Endothelial cell of hepatic sinusoid (primary cell): ENCODE measurements around the gene DIPK1B.

Source experiments
- in situ Hi-C: cut with HindIII; loops from 2 replicates; pipeline ENCODE4 v1.10.0; 2017; ENCODE audit warnings: low sequenced_read_pairs

Gene DIPK1B

DNA sequence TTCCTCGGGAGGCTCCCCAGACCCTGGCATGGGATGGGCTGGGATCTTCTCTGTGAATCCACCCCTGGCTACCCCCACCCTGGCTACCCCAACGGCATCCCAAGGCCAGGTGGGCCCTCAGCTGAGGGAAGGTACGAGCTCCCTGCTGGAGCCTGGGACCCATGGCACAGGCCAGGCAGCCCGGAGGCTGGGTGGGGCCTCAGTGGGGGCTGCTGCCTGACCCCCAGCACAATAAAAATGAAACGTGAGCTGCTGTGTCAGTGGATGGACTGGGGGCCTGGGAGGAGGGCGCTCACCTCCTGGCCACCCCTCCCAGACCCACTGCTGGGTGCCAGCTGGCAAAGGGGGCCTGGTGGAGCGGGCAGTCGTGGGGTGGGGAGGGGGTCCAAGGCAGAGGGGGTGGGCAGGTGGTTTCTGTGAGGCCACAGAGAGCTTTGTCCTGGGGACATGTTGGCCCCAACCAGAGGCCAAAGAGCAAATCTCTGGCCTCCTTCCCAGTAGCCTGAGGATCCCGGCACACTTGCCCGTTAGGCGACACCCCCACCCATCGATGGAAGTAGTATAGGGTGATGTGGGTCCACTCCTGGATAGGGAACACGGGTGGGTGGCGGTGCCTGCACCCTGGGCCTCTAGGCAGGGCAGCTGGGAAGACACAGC lies 39.8 kb upstream of the DIPK1B start:
- in situ Hi-C loops = loop anchor here (5.0 to 10.0 kb wide), 3 partner anchors 118 to 305 kb away; no protein-coding TSS in a partner anchor

DNA sequence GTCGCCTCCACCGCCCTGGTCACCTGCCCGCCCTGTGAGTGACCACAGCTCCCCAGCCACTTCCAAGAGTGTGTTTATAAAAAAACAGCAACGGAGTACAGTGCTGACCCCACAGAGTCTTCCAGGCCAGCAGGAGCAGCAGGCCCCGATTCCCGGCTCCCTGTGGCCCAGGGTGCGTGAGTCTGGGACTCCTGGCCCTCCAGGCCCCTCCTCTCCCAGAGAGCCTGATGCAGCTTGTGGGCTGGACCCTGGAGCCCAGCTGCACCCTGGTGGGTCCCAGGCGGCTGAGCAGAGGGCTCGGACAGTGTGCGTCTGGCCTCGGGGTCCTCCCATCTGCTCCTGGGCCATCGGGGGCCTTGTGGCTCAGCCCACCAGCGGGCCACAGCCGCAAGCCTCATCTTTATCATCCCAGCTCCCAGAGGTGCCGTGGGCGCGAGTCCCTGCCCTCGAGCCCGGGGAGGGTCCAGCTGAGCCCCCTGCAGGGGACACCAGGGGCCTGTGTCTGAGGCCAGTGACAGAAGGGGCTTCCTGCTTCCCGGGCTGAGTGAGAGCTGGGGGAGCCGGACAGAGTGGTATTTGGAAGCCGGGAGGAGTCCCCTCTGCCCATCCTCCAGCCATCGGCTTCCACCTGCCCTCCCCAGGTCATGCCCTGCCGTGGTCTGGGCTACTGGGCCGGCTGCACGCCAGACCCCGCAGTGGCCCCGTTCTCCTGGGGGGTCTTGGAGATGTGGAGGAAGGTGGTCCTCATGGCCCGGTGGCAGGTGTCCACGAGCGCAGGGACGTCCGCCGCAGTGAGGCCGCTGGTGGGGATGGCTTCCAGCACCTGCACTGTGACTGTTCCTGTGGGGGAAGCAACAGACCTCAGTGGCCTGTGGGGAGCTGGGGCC lies 39.0 kb upstream of the DIPK1B start:
- in situ Hi-C loops = loop anchor here (5.0 to 10.0 kb wide), 3 partner anchors 119 to 306 kb away; no protein-coding TSS in a partner anchor

DNA sequence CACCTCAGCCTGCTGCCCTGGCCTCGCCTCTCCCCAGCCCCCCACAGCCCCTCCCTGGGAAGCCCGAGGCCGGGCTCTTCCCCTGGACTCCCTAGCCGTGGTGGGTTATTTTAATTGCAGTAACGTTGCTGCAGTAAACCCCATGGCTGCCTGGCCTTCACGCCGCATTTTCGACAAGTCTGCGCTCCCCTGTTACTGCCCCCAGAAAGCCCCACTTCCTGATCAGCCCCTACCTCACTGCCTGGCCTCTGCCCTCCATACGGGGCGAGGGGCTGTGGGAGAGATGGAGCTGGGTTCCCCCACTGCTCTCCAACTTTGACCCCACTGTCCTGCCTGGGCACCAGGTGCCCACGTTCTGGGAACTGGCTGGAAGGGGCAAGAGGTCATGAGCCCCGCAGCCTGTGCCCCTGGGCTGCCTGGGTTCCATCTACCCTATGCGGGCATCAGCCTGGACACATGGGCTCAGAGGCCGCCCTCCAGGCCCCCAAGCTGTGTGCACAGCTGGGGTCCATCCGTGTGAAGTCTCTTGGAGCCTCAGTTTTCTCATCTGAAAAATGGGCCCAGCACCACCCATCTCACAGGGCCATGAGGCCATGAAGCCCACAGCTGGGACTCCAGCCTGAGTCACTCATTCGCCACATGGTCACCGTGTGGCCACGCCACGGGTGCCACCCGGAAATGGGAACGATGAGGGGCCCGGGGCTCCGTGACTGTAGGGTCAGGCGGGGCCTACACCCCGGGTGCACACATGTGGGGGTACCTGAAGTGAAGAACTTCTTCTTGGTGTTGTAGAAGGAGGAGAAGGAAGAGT lies 38.2 kb upstream of the DIPK1B start:
- in situ Hi-C loops = loop anchor here (5.0 to 10.0 kb wide), 3 partner anchors 119 to 307 kb away; no protein-coding TSS in a partner anchor

DNA sequence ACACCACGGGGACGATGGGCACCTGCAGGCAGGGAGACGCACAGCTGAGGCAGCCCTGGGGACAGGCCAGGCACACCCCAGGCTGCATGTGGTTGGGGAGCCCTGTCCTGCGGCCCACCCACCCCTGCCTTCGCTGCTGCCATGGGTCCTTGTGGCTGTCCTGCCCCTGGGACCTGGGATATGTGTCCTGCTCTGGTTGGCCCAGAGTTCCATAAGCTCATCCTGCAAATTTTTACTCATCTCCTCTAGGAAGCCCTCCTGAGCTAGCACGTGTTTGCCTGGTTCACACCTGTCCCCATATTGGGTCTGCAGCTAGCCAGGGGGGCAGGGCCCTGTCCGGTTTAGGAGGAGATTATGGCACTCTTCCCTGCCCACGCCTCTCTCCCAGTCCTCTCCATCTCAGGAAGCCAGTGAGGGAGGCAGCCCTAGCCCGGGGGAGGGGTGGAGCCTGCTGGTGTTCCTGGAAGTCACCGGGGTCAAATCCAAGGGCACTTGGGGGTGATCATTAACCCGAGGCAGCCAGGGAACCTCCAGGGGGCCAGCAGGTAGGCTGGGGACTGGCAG lies 37.5 kb upstream of the DIPK1B start:
- in situ Hi-C loops = loop anchor here (5.0 to 10.0 kb wide), 3 partner anchors 120 to 308 kb away; no protein-coding TSS in a partner anchor

DNA sequence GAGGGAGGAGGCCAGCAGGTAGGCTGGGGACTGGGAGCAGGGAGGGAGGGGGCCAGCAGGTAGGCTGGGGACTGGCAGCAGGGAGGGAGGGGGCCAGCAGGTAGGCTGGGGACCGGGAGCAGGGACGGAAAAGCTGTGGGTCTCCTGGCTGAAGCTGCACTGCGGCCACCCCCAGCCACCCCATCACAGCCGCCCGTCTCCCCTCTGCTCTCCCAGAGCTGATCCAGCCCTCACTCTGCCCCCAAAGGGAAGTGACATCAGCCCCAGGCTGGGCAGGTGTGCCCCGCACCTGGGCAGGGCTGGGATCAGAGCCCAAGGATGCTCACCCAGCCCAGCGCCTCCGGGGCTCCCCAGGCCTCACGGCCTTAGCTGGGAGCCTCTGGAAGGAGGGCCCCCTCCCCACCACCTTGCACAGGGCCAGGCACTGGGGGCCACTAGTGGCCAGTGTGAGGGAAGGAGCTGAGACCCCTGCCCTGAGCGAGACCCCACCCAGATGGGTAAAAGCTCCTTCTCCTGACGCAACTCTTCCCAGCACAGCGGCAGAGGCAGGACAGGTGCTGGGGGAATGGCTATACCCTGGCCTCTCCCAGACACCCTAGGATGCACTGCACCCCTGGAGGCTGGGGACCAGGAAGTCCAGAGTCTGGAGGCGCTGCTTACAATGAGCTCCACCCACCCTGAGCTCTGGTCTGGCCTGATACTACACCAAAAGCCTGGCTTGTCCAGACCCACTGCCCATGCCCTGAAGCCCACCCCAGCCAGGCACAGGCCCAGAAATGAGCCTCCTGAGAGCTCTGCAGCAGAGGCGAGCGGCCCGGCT lies 36.7 kb upstream of the DIPK1B start:
- in situ Hi-C loops = loop anchor here (10.0 kb wide), 1 partner anchor 121 kb away; no protein-coding TSS in a partner anchor

DNA sequence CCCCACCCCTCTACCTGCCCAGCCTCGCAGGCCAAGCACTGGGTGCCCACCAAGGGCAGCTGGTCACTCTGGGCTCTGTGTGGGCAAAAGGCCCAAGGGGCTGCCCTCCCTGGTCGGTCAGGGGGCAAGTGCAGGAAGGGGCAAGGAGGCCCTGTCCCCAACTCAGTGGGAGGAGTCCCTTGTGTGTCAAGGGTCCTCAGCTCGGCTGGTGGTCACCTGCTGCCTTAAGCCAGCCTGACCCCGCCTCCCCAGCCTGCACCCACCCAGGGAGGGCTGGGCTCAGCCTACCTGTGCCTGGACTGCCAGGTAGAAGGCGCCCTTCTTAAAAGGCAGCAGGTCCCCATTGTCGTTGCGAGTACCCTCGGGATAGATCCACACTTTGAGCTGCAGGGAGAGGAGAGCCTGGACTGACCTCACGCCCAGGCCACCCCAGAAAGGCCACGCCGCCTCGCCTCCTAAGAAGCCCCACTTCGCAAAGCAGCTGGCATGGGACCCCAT lies 36.0 kb upstream of the DIPK1B start:
- in situ Hi-C loops = loop anchor here (10.0 kb wide), 1 partner anchor 122 kb away; no protein-coding TSS in a partner anchor

DNA sequence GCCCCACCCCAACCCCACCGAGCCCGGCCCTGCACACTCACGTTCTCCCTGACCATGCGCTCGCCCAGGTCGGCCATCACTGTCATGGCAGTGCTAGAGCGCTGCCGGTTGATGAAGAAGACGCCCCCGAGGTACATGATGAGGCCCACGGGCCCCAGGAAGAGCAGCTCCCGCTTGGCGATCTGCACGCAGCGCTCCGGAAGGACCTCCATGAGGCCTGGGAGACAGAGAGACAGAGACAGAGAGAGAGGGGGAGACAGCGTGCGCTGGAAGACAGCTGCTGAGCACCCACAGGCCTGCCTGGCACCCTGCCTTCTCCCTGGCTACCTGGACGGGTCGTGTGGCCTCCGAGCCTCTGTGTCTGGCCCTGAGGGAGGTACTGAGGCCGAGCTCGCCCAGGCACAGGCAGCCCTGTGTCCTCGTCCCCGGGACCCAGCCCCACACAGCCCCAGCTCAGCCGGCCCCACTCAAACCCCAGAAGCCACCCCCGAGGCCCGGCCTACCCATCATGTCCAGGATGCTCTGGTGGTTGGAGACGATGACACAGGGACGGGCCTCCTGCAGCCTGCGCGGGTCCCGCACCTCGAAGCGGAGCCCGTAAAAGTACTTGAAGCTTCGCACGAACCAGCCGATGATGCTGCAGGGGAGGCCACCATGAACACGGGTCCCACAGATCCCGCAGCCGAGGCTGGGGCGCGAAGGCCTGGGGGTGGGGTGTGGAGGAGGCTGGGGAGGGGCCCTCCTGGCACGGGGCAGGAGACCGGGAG lies 35.3 kb upstream of the DIPK1B start:
- in situ Hi-C loops = loop anchor here (10.0 kb wide), 1 partner anchor 122 kb away; no protein-coding TSS in a partner anchor

DNA sequence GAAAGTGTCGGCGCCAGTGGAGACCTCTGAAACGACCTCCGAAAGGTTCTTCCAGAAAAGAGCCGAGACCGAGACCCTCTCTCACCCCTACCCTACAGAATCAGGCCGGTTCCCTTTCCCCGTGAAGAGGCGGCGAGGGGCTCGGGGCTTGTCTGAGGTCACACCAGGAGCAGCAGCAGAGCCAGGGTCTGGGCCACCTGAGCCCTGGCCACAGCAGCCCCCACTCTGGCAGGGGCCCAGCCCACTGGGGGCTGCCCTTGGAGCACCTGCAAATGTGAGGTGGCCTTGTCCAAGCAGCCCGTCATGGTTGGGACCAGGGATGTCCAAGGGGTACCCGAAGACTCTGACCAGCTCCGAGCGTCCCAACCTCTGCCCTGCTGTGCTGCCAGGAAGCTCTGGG lies 34.3 kb upstream of the DIPK1B start:
- in situ Hi-C loops = loop anchor here (10.0 kb wide), 1 partner anchor 123 kb away; no protein-coding TSS in a partner anchor

DNA sequence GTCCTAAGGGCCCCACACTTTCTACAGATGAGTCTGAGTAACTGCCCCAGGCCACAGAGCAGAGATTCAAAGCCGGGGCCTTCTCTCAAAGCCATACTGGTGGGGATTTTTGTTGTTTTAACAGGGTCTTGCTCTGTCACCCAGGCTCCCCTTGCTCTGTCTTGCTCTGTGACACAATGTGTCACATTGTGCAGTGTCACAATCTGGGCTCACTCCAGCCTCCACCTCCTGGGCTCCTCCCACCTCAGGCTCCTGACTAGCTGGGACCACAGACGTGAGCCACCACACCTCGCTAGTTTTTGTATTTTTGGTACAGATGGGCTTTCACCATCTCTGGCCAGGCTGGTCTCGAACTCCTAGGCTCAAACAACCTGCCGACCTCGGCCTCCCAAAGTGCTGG lies 33.7 kb upstream of the DIPK1B start:
- in situ Hi-C loops = loop anchor here (10.0 kb wide), 1 partner anchor 124 kb away; no protein-coding TSS in a partner anchor

DNA sequence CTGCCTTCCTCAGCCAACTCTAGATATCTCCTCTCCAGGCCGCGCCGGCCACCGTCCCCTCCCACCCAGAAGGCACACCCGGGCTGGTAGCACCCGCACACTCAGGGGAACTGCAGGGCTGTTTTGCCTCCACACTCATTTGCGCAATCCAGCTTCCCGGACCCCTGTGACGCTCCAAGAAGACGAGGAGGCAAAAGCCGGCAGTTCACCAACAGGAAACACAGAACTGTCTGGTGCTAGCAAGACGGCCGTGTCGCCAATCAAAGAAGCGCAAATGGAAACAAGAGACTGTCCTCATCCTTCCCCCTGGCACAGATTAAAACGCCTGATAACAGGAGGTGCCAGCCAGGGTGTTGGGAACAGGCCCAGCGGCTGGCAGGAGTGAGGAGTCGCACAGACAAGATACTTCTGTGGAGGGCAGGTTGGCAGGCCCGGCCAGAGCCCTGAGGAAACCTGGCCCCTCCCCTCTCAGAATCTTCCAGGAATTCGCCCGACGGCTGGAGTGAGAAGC lies 32.9 kb upstream of the DIPK1B start:
- in situ Hi-C loops = loop anchor here (10.0 kb wide), 1 partner anchor 125 kb away; no protein-coding TSS in a partner anchor

DNA sequence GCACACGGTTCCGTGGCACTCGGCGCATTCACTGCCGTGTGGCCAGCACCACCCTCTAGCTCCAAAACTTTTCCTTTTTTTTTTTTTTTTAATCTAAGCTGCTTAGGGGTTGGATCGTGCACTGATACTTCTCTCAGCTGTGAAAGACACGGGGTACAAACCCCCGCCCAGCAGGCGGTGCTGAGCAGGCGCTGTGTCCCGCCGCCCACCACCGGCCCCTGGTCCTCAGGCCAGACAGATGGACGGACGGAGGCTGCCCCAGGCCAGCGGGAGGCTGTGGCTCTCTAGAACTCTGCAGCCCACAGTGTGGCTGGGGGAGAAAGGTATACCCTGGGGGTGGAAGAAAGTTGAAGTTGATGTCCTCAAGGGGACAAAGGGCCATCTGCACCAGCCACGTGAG lies 31.3 kb upstream of the DIPK1B start:
- in situ Hi-C loops = no loop called here

DNA sequence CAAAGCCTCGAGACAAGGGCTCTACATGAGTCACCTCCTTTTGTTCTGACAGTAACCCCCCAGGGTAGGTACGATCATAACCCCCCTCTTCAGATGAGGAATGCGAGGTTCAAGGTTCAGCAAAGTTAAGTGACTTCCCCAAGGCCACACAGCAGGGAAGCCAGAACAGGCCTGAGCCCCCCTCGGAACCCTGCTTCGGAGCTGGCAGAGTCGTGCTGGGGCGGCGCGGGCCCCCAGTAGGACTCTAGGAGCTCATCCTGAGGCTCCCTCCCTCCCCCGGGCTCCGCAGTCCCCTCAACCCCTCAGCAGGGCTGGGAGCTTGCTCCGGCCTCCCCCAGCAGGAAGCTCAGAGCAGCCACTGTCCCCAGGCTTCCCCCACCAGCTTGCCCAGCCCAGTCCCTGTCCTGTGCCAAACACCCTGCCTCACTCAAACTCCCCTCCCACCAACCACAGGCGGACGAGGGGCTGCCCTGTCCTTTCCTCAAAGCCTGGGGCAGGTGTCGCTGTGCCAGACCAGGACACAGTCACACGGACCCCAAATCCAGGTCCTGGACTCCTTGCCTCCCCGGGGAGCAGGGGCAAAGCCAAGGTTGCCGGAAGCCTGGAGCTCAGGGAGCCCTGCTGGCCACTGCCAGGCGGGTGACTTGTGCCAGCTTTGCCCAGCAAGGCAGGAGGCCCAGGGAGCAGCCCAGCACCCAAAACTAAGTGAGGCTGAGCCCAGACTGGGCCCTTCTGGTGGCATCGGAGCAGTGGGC lies 30.2 kb upstream of the DIPK1B start:
- in situ Hi-C loops = no loop called here

DNA sequence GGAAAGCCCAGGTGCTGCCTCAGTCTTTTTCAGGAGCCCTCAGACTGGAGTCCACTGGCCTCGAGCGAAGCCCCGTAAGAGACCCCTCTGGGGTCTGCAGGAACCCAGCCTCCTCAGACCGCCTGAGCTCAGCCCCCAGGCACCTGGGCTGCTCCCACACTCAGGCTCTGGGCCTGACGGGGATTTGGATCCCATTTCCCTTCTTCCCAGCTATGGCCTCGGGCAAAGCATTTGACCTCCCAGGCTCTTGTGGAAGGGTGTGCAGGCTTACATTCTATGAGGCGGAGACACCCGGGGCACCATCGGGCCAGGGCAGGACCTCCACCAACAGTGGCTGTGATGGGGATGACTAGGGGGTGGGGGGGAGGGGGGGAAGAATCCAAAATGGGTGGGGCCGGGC lies 29.7 kb upstream of the DIPK1B start:
- in situ Hi-C loops = no loop called here

DNA sequence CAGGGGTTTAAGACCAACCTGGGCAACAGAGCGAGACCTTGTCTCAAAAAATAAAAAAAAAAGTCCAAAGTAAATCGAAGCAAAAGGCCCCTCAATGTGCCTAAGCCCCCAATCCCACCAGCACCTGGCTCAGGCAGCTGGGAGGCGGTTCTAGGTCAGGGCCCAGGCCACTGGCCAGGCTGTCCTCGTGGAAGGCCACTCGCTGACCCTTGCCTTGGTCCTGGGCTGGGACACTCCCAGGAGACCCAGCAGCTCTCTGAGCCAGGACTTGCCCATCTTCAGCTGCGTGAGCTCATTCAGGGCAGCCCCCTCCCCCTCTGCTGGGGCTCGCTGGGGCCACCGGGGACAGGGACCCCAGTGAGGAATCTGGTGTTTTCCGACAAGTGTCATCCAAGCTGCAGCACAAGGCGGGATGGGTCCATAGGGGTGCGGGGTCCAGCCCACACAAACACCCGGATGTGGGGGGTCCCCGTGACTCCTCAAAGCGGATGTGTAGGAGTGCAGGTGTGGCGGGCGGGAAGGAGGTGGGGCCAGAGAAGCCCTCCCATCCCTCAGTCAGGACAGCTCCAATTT lies 29.1 kb upstream of the DIPK1B start:
- in situ Hi-C loops = no loop called here

DNA sequence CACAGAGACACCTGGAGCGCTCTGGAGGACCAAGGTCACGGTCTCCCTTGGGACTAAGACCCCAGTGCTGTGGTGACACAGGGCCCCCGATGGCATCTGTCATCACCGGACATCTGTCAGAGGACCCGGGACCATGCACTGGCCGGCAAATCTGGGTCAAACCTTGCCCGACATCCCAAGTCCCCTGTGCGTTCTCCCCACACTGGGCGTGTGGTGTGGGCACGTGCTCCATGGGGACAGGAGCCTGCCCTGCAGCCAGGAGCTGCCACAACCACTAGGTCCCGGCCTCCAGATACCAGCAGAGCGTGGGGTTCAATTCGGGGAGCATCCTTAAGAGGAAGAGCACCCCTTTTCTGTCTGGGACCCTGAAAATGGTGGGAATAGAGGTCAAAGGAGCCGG lies 28.6 kb upstream of the DIPK1B start:
- in situ Hi-C loops = no loop called here

DNA sequence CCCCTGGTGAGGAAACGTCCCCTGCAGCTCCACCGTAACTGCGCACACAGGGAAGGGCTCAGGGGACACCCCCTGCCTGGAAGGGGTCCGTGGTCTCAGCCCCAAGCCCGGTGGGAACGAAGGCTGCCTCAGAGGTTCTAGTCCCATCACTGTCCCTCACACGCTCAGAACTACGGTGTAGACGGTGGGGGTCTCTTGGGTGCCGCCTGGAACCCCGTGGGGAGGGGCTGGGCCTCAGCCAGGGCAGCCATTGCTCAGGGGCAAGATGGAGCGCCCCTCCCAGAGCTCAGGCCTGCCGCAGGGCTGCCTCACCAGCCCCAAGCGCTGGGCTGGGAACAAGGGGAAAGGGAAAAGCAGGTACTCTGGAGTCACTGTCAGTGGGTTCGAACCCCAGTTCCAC lies 28.0 kb upstream of the DIPK1B start:
- in situ Hi-C loops = no loop called here

DNA sequence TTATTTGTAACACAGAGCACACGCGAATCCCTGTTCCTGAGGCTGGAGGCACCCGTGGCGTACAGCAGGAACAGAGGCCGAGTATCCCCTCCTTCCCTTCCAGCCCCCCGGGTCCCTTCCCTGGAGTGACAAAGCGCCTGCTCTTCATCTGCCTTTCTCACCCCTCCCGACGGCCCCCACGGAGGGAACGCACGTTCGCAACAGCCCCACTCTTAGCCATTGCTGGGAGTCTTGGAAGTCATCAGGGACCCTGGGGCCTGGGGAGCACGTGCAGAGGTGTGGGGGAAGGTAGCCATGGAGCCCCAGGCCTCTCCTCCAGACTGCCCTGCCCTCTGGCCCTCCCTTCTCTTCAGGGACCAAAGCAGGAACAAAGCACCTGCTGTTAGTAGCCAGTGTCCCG lies 27.6 kb upstream of the DIPK1B start:
- in situ Hi-C loops = no loop called here
